Progenitor cell of endocrine pancreas (in vitro differentiated cells): ENCODE results near the gene EPHA10. TPM values are rescaled to one million over a fixed set of nuclear protein-coding genes. Genes with fewer than 3 reads are reported as not detected.

ENCODE experiments used
- DNase-seq: peaks from one replicate; pipeline ENCODE4 v3.0.0; 2021; ENCODE audit warnings: low spot score; ENCODE audit not compliant: unreplicated experiment
- H3K27ac Mint-ChIP-seq: 2 replicates; pipeline ENCODE4 v1.8.0; 2021; ENCODE audit warnings: mild to moderate bottlenecking, moderate library complexity, mixed read lengths
- H3K27me3 Mint-ChIP-seq: 2 replicates; pipeline ENCODE4 v1.8.0; 2021; ENCODE audit warnings: mixed read lengths
- H3K36me3 Mint-ChIP-seq: 2 replicates; pipeline ENCODE4 v1.8.0; 2022; ENCODE audit warnings: mixed read lengths; ENCODE audit not compliant: insufficient read depth
- H3K4me1 Mint-ChIP-seq: 2 replicates; pipeline ENCODE4 v1.8.0; 2021; ENCODE audit warnings: low read depth, mixed read lengths
- H3K4me3 Mint-ChIP-seq: 2 replicates; pipeline ENCODE4 v1.8.0; 2021; ENCODE audit warnings: low read depth, mild to moderate bottlenecking, moderate library complexity, mixed read lengths
- H3K9me3 Mint-ChIP-seq: 2 replicates; pipeline ENCODE4 v1.8.0; 2021; ENCODE audit warnings: low read depth, mixed read lengths
- total RNA-seq: library from RNA; stranded (reverse); gene quantifications from 2 replicates; pipeline ENCODE4 v1.2.1, GENCODE V29; 2021
- TF ChIP-seq, protein P1 (sequence below): fragments of 200-600 bp; sonication (generic); IDR thresholded peaks from one replicate; pipeline ENCODE4 v1.5.0; 2021; ENCODE audit warnings: antibody characterized with exemption, mild to moderate bottlenecking; ENCODE audit not compliant: unreplicated experiment

EPHA10 gene
- total RNA-seq, 1 donor from 2014 or later = 6.2 TPM

- Mint-ChIP-seq H3K27me3 (peaks cover 13% of the 10 kb centered on the region), H3K4me1 (no peaks in the 10 kb centered on the region), H3K4me3 (no peak overlapping the region), H3K27ac (no peak overlapping the region), H3K36me3 (no peaks in the 10 kb centered on the region), H3K9me3 (no peaks in the 10 kb centered on the region)
- TF ChIP-seq, protein P1, sequence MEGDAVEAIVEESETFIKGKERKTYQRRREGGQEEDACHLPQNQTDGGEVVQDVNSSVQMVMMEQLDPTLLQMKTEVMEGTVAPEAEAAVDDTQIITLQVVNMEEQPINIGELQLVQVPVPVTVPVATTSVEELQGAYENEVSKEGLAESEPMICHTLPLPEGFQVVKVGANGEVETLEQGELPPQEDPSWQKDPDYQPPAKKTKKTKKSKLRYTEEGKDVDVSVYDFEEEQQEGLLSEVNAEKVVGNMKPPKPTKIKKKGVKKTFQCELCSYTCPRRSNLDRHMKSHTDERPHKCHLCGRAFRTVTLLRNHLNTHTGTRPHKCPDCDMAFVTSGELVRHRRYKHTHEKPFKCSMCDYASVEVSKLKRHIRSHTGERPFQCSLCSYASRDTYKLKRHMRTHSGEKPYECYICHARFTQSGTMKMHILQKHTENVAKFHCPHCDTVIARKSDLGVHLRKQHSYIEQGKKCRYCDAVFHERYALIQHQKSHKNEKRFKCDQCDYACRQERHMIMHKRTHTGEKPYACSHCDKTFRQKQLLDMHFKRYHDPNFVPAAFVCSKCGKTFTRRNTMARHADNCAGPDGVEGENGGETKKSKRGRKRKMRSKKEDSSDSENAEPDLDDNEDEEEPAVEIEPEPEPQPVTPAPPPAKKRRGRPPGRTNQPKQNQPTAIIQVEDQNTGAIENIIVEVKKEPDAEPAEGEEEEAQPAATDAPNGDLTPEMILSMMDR = no peak
- DNase-seq = no peak
These were observed 41.9 kb downstream of the EPHA10 start for GRCh38 chr1:37723072-37723389.

GRCh38 chr1:37722181-37723071, 42.5 kb downstream of the EPHA10 start:
- DNase-seq = no peak
- TF ChIP-seq, protein P1 = no peak
- H3K27ac Mint-ChIP-seq = no peak overlapping the region
- H3K27me3 Mint-ChIP-seq = peaks cover 7% of the 10 kb centered on the region
- H3K4me3 Mint-ChIP-seq = no peak overlapping the region
- no peaks in the 10 kb centered on the region for H3K4me1 Mint-ChIP-seq
- no peaks in the 10 kb centered on the region for H3K9me3 Mint-ChIP-seq
- no peaks in the 10 kb centered on the region for H3K36me3 Mint-ChIP-seq

DNA sequence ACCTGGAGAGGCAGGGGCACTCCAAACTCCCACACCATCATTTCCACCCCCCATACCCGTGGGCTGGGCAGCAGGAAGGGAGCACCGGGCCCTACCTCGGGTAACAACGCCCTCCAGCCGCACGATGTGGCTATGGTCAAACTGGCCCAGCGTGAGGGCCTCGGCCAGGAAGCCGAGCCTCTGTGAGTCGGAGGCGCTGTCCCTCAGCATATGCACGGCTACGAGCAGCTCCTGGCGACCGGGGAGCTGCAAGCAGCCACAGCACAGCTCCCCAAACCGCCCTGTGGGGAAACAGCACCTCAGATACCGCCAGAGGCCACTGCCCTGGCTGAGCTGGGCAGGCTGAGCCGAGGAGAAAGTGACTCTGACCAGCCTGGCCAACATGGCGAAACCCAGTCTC, 43.4 kb downstream of the EPHA10 start:
- Mint-ChIP-seq H3K27ac (no peak overlapping the region), H3K4me1 (no peaks in the 10 kb centered on the region), H3K27me3 (peaks cover 6% of the 10 kb centered on the region), H3K9me3 (no peaks in the 10 kb centered on the region), H3K4me3 (no peak overlapping the region), H3K36me3 (no peaks in the 10 kb centered on the region)
- DNase-seq = no peak
- TF ChIP-seq, protein P1 = no peak

GRCh38 chr1:37720231-37721130, 44.4 kb downstream of the EPHA10 start:
- Mint-ChIP-seq H3K4me3 (no peak overlapping the region), H3K36me3 (no peaks in the 10 kb centered on the region), H3K4me1 (no peaks in the 10 kb centered on the region), H3K27ac (no peak overlapping the region), H3K27me3 (peaks cover 3% of the 10 kb centered on the region), H3K9me3 (no peaks in the 10 kb centered on the region)
- DNase-seq = no peak
- TF ChIP-seq, protein P1 = no peak

GRCh38 chr1:37719572-37720195, 45.2 kb downstream of the EPHA10 start:
- Mint-ChIP-seq H3K36me3 (no peaks in the 10 kb centered on the region), H3K27ac (no peak overlapping the region), H3K4me1 (no peaks in the 10 kb centered on the region), H3K9me3 (no peaks in the 10 kb centered on the region), H3K27me3 (peaks cover 4% of the 10 kb centered on the region), H3K4me3 (no peak overlapping the region)
- TF ChIP-seq, protein P1 = no peak
- no peak for DNase-seq
